ENCODE measurements around the gene CAMKK1. TPM values are rescaled to one million over a fixed set of nuclear protein-coding genes. Genes with fewer than 3 reads are reported as not detected.

CAMKK1 gene
- polyA plus RNA-seq, 1 donor from 2014 or later: 8.9 TPM

- TF ChIP-seq EZH2 (IDR thresholded peaks at IDR 0.05; ENCODE audit: borderline replicate concordance, insufficient read depth, low read length, poor library complexity, severe bottlenecking) (no peak), TAF1 (IDR thresholded peaks at IDR 0.05; ENCODE audit: low read depth) (no peak), RAD21 (conservative IDR thresholded peaks at IDR 0.05) (no peak), SMC3 (conservative IDR thresholded peaks at IDR 0.05; ENCODE audit: poor library complexity) (no peak), MXI1 (conservative IDR thresholded peaks at IDR 0.05; ENCODE audit: poor library complexity, severe bottlenecking) (no peak)
- no peak overlapping the region for H3K27ac ChIP-seq (ENCODE audit: low read length)
- H3K9ac ChIP-seq (ENCODE audit: low read length): no peak overlapping the region
- no peaks in the 10 kb centered on the region for H3K9me3 ChIP-seq (ENCODE audit: low read length)
- no peaks in the 10 kb centered on the region for H3K9me2 ChIP-seq (ENCODE audit: insufficient read depth, low read length)
- H3K4me2 ChIP-seq (ENCODE audit: low read length): no peak overlapping the region
- no peaks in the 10 kb centered on the region for H4K20me1 ChIP-seq (ENCODE audit: insufficient read depth)
- H3K4me3 ChIP-seq (ENCODE audit: low read length): no peak overlapping the region
- H3K27me3 ChIP-seq (ENCODE audit: insufficient read depth, low read depth, low read length): no peaks in the 10 kb centered on the region
- no peak overlapping the region for H2AFZ ChIP-seq (ENCODE audit: low read depth, low read length)
- no peaks in the 10 kb centered on the region for H3F3A ChIP-seq (ENCODE audit: insufficient read depth, low read length, poor library complexity, severe bottlenecking)
- H3K79me2 ChIP-seq (replicated peaks; ENCODE audit: insufficient read depth, low read length): no peaks in the 10 kb centered on the region
- no peaks in the 10 kb centered on the region for H3K36me3 ChIP-seq (ENCODE audit: insufficient read depth, low read length)
Observed at GRCh38 chr17:3864534-3864933, 28.3 kb downstream of the CAMKK1 start.

- Histone ChIP-seq H3K9me3 (ENCODE audit: low read length) (no peaks in the 10 kb centered on the region), H3K4me3 (ENCODE audit: low read length) (no peak overlapping the region), H3K27ac (ENCODE audit: low read length) (no peak overlapping the region), H2AFZ (ENCODE audit: low read depth, low read length) (no peak overlapping the region), H3K9me2 (ENCODE audit: insufficient read depth, low read length) (no peaks in the 10 kb centered on the region), H3K79me2 (replicated peaks; ENCODE audit: insufficient read depth, low read length) (no peaks in the 10 kb centered on the region), H3F3A (ENCODE audit: insufficient read depth, low read length, poor library complexity, severe bottlenecking) (no peaks in the 10 kb centered on the region), H3K9ac (ENCODE audit: low read length) (no peak overlapping the region), H3K4me2 (ENCODE audit: low read length) (no peak overlapping the region), H3K36me3 (ENCODE audit: insufficient read depth, low read length) (no peaks in the 10 kb centered on the region), H3K27me3 (ENCODE audit: insufficient read depth, low read depth, low read length) (no peaks in the 10 kb centered on the region), H4K20me1 (ENCODE audit: insufficient read depth) (no peaks in the 10 kb centered on the region)
- TF ChIP-seq TAF1 (IDR thresholded peaks at IDR 0.05; ENCODE audit: low read depth): no peak
- TF ChIP-seq MXI1 (conservative IDR thresholded peaks at IDR 0.05; ENCODE audit: poor library complexity, severe bottlenecking): no peak
- no peak for TF ChIP-seq RAD21 (conservative IDR thresholded peaks at IDR 0.05)
- no peak for TF ChIP-seq EP300 (conservative IDR thresholded peaks at IDR 0.05; ENCODE audit: poor library complexity, severe bottlenecking)
- TF ChIP-seq REST (IDR thresholded peaks at IDR 0.05; ENCODE audit: borderline replicate concordance): no peak
- no peak for TF ChIP-seq POLR2AphosphoS5 (IDR thresholded peaks at IDR 0.05)
- no peak for TF ChIP-seq CTCF (IDR thresholded peaks at IDR 0.05; ENCODE audit: poor library complexity, severe bottlenecking)
- TF ChIP-seq EZH2 (IDR thresholded peaks at IDR 0.05; ENCODE audit: borderline replicate concordance, insufficient read depth, low read length, poor library complexity, severe bottlenecking): no peak
- no peak for TF ChIP-seq SMC3 (conservative IDR thresholded peaks at IDR 0.05; ENCODE audit: poor library complexity)
Observed at GRCh38 chr17:3861761-3862681, 30.8 kb downstream of the CAMKK1 start.
